Keratinocyte (primary cell): ENCODE results near the gene MXI1. TPM values are rescaled to one million over a fixed set of nuclear protein-coding genes. Genes with fewer than 3 reads are reported as not detected.

Experiments
- DNase-seq: peaks from one replicate; pipeline ENCODE4 v3.0.0-alpha.2; 2011; ENCODE audit warnings: low read depth, missing footprints, low spot score
- FAIRE-seq: peaks from 2 replicates; lab custom pipeline; 2011; peaks lifted over from hg19 to GRCh38; lab: Jason Lieb, UNC
- H2AFZ ChIP-seq: 2 replicates; pipeline ENCODE4 v1.6.0; 2012; ENCODE audit warnings: low read length, control low read depth, inconsistent platforms; ENCODE audit not compliant: control insufficient read depth
- H3K27ac ChIP-seq: 2 replicates; pipeline ENCODE4 v1.5.1; 2011; ENCODE audit warnings: low read length; ENCODE audit not compliant: control insufficient read depth, insufficient read depth
- H3K27me3 ChIP-seq: 3 replicates; pipeline ENCODE4 v1.6.0; 2011; ENCODE audit warnings: low read length; ENCODE audit not compliant: control insufficient read depth, insufficient read depth; ENCODE audit errors: extremely low read depth
- H3K36me3 ChIP-seq, 2 experiments: 2 replicates in 1 of 2; 3 replicates in 1 of 2; pipeline ENCODE4 v1.5.1; 2011; ENCODE audit warnings: low read length in 2 of 2, mild to moderate bottlenecking in 1 of 2; ENCODE audit not compliant: control insufficient read depth in 2 of 2, insufficient read depth in 2 of 2; ENCODE audit errors: extremely low read depth in 1 of 2
- H3K4me1 ChIP-seq: 3 replicates; pipeline ENCODE4 v1.5.1; 2011; ENCODE audit warnings: low read length; ENCODE audit not compliant: control insufficient read depth, insufficient read depth; ENCODE audit errors: extremely low read depth
- H3K4me2 ChIP-seq: 3 replicates; pipeline ENCODE4 v1.6.0; 2011; ENCODE audit warnings: low read depth, low read length; ENCODE audit not compliant: control insufficient read depth, insufficient read depth; ENCODE audit errors: extremely low read depth
- H3K4me3 ChIP-seq, 3 experiments: fragments of 200-600 bp in 1 of 3; sonication (generic) in 1 of 3; 2 replicates in 2 of 3; 3 replicates in 1 of 3; pipeline ENCODE4 v1.5.1; 2011 to 2016; ENCODE audit warnings: low read length in 3 of 3, mild to moderate bottlenecking in 3 of 3, control low read depth in 2 of 3, inconsistent platforms in 1 of 3, low read depth in 1 of 3, mixed read lengths in 1 of 3, mixed run types in 1 of 3, moderate library complexity in 1 of 3; ENCODE audit not compliant: control insufficient read depth in 2 of 3, insufficient read depth in 2 of 3; ENCODE audit errors: extremely low read depth in 1 of 3
- H3K79me2 ChIP-seq: 2 replicates; pipeline ENCODE4 v1.6.0; 2012; ENCODE audit warnings: low read length; ENCODE audit not compliant: control insufficient read depth, insufficient read depth
- H3K9ac ChIP-seq: 3 replicates; pipeline ENCODE4 v1.6.0; 2011; ENCODE audit warnings: low read length; ENCODE audit not compliant: control insufficient read depth, insufficient read depth; ENCODE audit errors: extremely low read depth
- H3K9me1 ChIP-seq: 3 replicates; pipeline ENCODE4 v1.6.0; 2011; ENCODE audit warnings: low read length; ENCODE audit not compliant: control insufficient read depth, insufficient read depth; ENCODE audit errors: extremely low read depth
- H3K9me3 ChIP-seq: 2 replicates; pipeline ENCODE4 v1.5.1; 2012; ENCODE audit warnings: low read depth, low read length; ENCODE audit not compliant: control insufficient read depth
- H4K20me1 ChIP-seq: 3 replicates; pipeline ENCODE4 v1.6.0; 2011; ENCODE audit warnings: low read length; ENCODE audit not compliant: control insufficient read depth, insufficient read depth; ENCODE audit errors: extremely low read depth
- CTCF ChIP-seq, 3 experiments: IDR thresholded peaks in 1 of 3; conservative IDR thresholded peaks in 1 of 3; optimal IDR thresholded peaks in 1 of 3; 2 replicates in 2 of 3; 3 replicates in 1 of 3; pipeline versions ENCODE3 to v1.5.1; 2011; ENCODE audit warnings: low read length in 3 of 3, mild to moderate bottlenecking in 3 of 3, moderate library complexity in 2 of 3, control low read depth in 1 of 3, inconsistent platforms in 1 of 3; ENCODE audit not compliant: insufficient read depth in 2 of 3; ENCODE audit errors: extremely low read depth in 1 of 3
- EZH2 ChIP-seq: IDR thresholded peaks from one replicate; pipeline ENCODE4 v1.6.1; 2012; ENCODE audit warnings: inconsistent platforms, mild to moderate bottlenecking, low read length, moderate library complexity
- dilution Hi-C: fragments of 300-500 bp; cut with MboI; formaldehyde crosslinking; loops from one replicate; pipeline ENCODE4 v1.7.0; 2020; ENCODE audit warnings: low sequenced_read_pairs; ENCODE audit not compliant: extremely low pct_ligation_motif_present
- polyA plus RNA-seq, 5 experiments: library from polyadenylated mRNA; depleted of rRNA in 3 of 5; stranded (reverse) in 3 of 5; stranded (forward) in 1 of 5; unstranded in 1 of 5; fragments of >200 nt; gene quantifications; 1 replicate in 1 of 5; 2 replicates in 3 of 5; 3 replicates in 1 of 5; pipeline versions ENCODE4 v1.2.1 to v1.2.3, GENCODE V29; 2011 to 2012; ENCODE audit warnings: missing spikeins in 2 of 5, low read depth in 1 of 5, low replicate concordance in 1 of 5

The MXI1 gene
- polyA plus RNA-seq, 1 donor (not counting 4 experiments of a cell fraction or from before 2014, with no cell fraction given), result 17.8 TPM

DNA sequence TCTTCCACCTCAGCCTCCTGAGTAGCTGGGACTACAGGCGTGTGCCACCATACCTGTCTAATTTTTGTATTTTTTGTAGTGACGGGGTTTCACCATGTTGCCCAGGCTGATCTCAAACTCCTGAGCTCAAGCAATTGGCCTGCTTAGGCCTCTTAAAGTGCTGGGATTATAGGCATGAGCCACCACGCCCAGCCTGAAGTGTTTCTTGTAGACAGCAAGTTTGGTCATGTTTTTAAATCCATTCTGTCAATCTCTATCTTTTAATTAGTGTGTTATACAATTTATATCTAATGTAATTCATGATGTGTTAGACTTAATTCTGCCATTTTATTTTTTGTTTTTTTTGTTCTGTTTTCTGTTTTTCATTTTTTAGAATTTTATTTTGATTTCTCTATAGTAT, 17.2 kb upstream of the MXI1 start:
- FAIRE-seq, result no peak

GRCh38 chr10:110192552-110192951, 14.9 kb upstream of the MXI1 start:
- Histone ChIP-seq H3K9me1 (no peaks in the 10 kb centered on the region), H3K27me3 (no peaks in the 10 kb centered on the region), H3K4me3 (no peak overlapping the region), H3K79me2 (no peaks in the 10 kb centered on the region), H3K27ac (no peak overlapping the region), H3K9ac (no peak overlapping the region), H4K20me1 (no peaks in the 10 kb centered on the region), H2AFZ (no peak overlapping the region), H3K36me3 (no peaks in the 10 kb centered on the region), H3K4me1 (no peaks in the 10 kb centered on the region), H3K4me2 (no peak overlapping the region), H3K9me3 (no peaks in the 10 kb centered on the region)
- DNase-seq (no peak), FAIRE-seq (no peak)
- dilution Hi-C loops, result no loop called here
- TF ChIP-seq CTCF (optimal IDR thresholded peaks at IDR 0.05 in 1 of 3, IDR thresholded peaks at IDR 0.05 in 1 of 3, conservative IDR thresholded peaks at IDR 0.05 in 1 of 3; ENCODE audit: extremely low read depth in 1 of 3, insufficient read depth in 2 of 3, low read length in 3 of 3) (peak in 1 of 3 experiments; percentile 9), EZH2 (no peak)

More for the DNA sequence above, 17.2 kb upstream of the MXI1 start:
- Histone ChIP-seq H3K9me3 (no peaks in the 10 kb centered on the region), H3K4me1 (no peaks in the 10 kb centered on the region), H3K27ac (no peak overlapping the region), H3K79me2 (no peaks in the 10 kb centered on the region), H3K9ac (no peak overlapping the region), H3K4me2 (no peak overlapping the region), H3K4me3 (no peak overlapping the region), H2AFZ (peak overlapping the region; percentile 37), H3K9me1 (no peaks in the 10 kb centered on the region), H4K20me1 (no peaks in the 10 kb centered on the region), H3K36me3 (no peaks in the 10 kb centered on the region), H3K27me3 (no peaks in the 10 kb centered on the region)
- TF ChIP-seq CTCF (optimal IDR thresholded peaks at IDR 0.05 in 1 of 3, IDR thresholded peaks at IDR 0.05 in 1 of 3, conservative IDR thresholded peaks at IDR 0.05 in 1 of 3; ENCODE audit: extremely low read depth in 1 of 3, insufficient read depth in 2 of 3, low read length in 3 of 3) (no peak), EZH2 (no peak)
- dilution Hi-C loops, result no loop called here
- DNase-seq, result no peak
